B cell (primary cell): ENCODE data around the gene ARHGEF4. TPM values are rescaled to one million over a fixed set of nuclear protein-coding genes. Genes with fewer than 3 reads are reported as not detected.

Source experiments
- ATAC-seq: fragments of 200-7000 bp; cut with Tn5 transposase; one replicate; pipeline ENCODE4 v1.10.0; 2021; ENCODE audit warnings: low read depth, mild to moderate bottlenecking, moderate number of reproducible peaks, moderate library complexity
- CTCF ChIA-PET: fragments of 350-600 bp; sonication (Branson Sonifier 250); formaldehyde crosslinking; loops from one replicate; lab custom pipeline; 2021; ENCODE audit warnings: antibody characterized with exemption, inconsistent platforms; lab: Charles Lee
- POLR2A ChIA-PET: fragments of 350-600 bp; sonication (Branson Sonifier 250); formaldehyde crosslinking; loops from one replicate; lab custom pipeline; 2021; ENCODE audit warnings: antibody characterized with exemption; lab: Charles Lee
- DNase-seq: peaks from one replicate; pipeline ENCODE4 v3.0.0; 2013
- H2AFZ ChIP-seq: 2 replicates; pipeline ENCODE4 v1.6.1; 2012; ENCODE audit warnings: mild to moderate bottlenecking, low read depth, low read length; ENCODE audit not compliant: insufficient read depth, poor library complexity, severe bottlenecking
- H3K27ac ChIP-seq, 2 donors: 1 replicate in 1 of 2; 2 replicates in 1 of 2; pipeline ENCODE4 v1.5.1; 2012 to 2013; ENCODE audit warnings: low read length in 2 of 2, mild to moderate bottlenecking in 2 of 2, moderate library complexity in 1 of 2
- H3K27me3 ChIP-seq, 4 experiments: fragments of 200-600 bp in 1 of 4; sonication (generic) in 1 of 4; replicated peaks in 1 of 4; 1 replicate in 2 of 4; 2 replicates in 2 of 4; pipeline versions ENCODE4 v1.6.1 to v1.7.0; 2013 to 2016; ENCODE audit warnings: low read length in 3 of 4, mild to moderate bottlenecking in 2 of 4, mixed read lengths in 1 of 4, moderate library complexity in 1 of 4; ENCODE audit not compliant: insufficient read depth in 4 of 4, control insufficient read depth in 3 of 4; ENCODE audit errors: control extremely low read depth in 1 of 4
- H3K36me3 ChIP-seq, 2 experiments: replicated peaks in 1 of 2; 1 replicate in 1 of 2; 2 replicates in 1 of 2; pipeline versions ENCODE4 v1.6.1 to v1.7.1; 2013; ENCODE audit warnings: low read length in 1 of 2; ENCODE audit not compliant: insufficient read depth in 2 of 2, control insufficient read depth in 1 of 2; ENCODE audit errors: control extremely low read depth in 1 of 2, extremely low read depth in 1 of 2
- H3K4me1 ChIP-seq, 2 donors: fragments of 200-600 bp in 1 of 2; sonication (generic) in 1 of 2; 1 replicate in 1 of 2; 2 replicates in 1 of 2; pipeline versions ENCODE4 v1.5.1 to v1.6.1; 2013 to 2017; ENCODE audit warnings: low read length in 2 of 2; ENCODE audit not compliant: control insufficient read depth in 2 of 2, insufficient read depth in 2 of 2
- H3K4me2 ChIP-seq: replicated peaks from 2 replicates; pipeline ENCODE3; 2012; ENCODE audit warnings: mild to moderate bottlenecking, low read depth, low read length; ENCODE audit not compliant: poor library complexity, severe bottlenecking
- H3K4me3 ChIP-seq, 5 experiments: fragments of 200-600 bp in 1 of 5; sonication (generic) in 1 of 5; 1 replicate in 3 of 5; 2 replicates in 2 of 5; pipeline versions ENCODE4 v1.5.1 to v1.7.0; 2011 to 2016; ENCODE audit warnings: low read length in 4 of 5, mild to moderate bottlenecking in 4 of 5, low read depth in 2 of 5, control low read depth in 1 of 5, moderate library complexity in 1 of 5; ENCODE audit not compliant: insufficient read depth in 1 of 5; ENCODE audit errors: control extremely low read depth in 1 of 5, extremely low read depth in 1 of 5
- H3K79me2 ChIP-seq: fragments of 200-600 bp; sonication (generic); one replicate; pipeline ENCODE4 v1.6.0; 2016; ENCODE audit warnings: low read length; ENCODE audit not compliant: control insufficient read depth, insufficient read depth
- H3K9ac ChIP-seq: fragments of 200-600 bp; sonication (generic); 2 replicates; pipeline ENCODE4 v1.6.1; 2017; ENCODE audit warnings: mild to moderate bottlenecking, low read length, moderate library complexity
- H3K9me3 ChIP-seq, 3 donors: one replicate each; pipeline versions ENCODE4 v1.6.1 to v1.7.1; 2013; ENCODE audit warnings: low read length in 2 of 3; ENCODE audit not compliant: control insufficient read depth in 2 of 3, insufficient read depth in 1 of 3; ENCODE audit errors: control extremely low read depth in 1 of 3
- H4K20me1 ChIP-seq: 2 replicates; pipeline ENCODE4 v1.6.0; 2012; ENCODE audit warnings: mild to moderate bottlenecking, low read length; ENCODE audit not compliant: insufficient read depth, control insufficient read depth, poor library complexity, severe bottlenecking
- H3K27ac Mint-ChIP-seq: one replicate; pipeline ENCODE4 v1.8.0; 2021; ENCODE audit warnings: mixed read lengths
- H3K27me3 Mint-ChIP-seq: one replicate; pipeline ENCODE4 v1.8.0; 2021; ENCODE audit warnings: mixed read lengths
- H3K4me1 Mint-ChIP-seq: one replicate; pipeline ENCODE4 v1.8.0; 2021; ENCODE audit warnings: mixed read lengths
- H3K4me3 Mint-ChIP-seq: one replicate; pipeline ENCODE4 v1.8.0; 2021; ENCODE audit warnings: mixed read lengths
- H3K9me3 Mint-ChIP-seq: one replicate; pipeline ENCODE4 v1.8.0; 2022; ENCODE audit warnings: mixed read lengths; ENCODE audit not compliant: insufficient read depth
- CTCF ChIP-seq: fragments of 200-600 bp; IDR thresholded peaks from one replicate; pipeline ENCODE4 v1.8.0; 2022; ENCODE audit warnings: antibody characterized with exemption, mild to moderate bottlenecking
- EZH2 ChIP-seq: IDR thresholded peaks from 2 replicates; pipeline ENCODE4 v1.6.1; 2012; ENCODE audit warnings: borderline replicate concordance, low read depth, mild to moderate bottlenecking, moderate library complexity, low read length; ENCODE audit not compliant: insufficient read depth, poor library complexity, severe bottlenecking
- WGBS: methylation state at CpG from one replicate; pipeline ENCODE4 v1.1.5; 2013; ENCODE audit warnings: missing lambda C conversion rate; ENCODE audit not compliant: insufficient coverage; 5-methylcytosine and 5-hydroxymethylcytosine counted together
- intact Hi-C: fragments of 100-400 bp; cut with micrococcal nuclease; formaldehyde crosslinking; loops from one replicate; pipeline ENCODE4 v1.10.0; 2022
- polyA plus RNA-seq: library from polyadenylated mRNA; depleted of rRNA; stranded (reverse); fragments of >200 nt; gene quantifications from 2 replicates; pipeline ENCODE4 v1.2.3, GENCODE V29; 2012
- total RNA-seq, 2 donors: library from RNA; stranded (reverse); fragments of 120-200 nt in 1 of 2; gene quantifications; 1 replicate in 1 of 2; 2 replicates in 1 of 2; pipeline versions ENCODE4 v1.2.3 to v1.2.4, GENCODE V29; 2013 to 2022

The ARHGEF4 gene
- total and polyA plus RNA-seq, 2 donors (not counting 1 experiment from before 2014, with no cell fraction given), result 2.1 TPM; not detected in 1

DNA sequence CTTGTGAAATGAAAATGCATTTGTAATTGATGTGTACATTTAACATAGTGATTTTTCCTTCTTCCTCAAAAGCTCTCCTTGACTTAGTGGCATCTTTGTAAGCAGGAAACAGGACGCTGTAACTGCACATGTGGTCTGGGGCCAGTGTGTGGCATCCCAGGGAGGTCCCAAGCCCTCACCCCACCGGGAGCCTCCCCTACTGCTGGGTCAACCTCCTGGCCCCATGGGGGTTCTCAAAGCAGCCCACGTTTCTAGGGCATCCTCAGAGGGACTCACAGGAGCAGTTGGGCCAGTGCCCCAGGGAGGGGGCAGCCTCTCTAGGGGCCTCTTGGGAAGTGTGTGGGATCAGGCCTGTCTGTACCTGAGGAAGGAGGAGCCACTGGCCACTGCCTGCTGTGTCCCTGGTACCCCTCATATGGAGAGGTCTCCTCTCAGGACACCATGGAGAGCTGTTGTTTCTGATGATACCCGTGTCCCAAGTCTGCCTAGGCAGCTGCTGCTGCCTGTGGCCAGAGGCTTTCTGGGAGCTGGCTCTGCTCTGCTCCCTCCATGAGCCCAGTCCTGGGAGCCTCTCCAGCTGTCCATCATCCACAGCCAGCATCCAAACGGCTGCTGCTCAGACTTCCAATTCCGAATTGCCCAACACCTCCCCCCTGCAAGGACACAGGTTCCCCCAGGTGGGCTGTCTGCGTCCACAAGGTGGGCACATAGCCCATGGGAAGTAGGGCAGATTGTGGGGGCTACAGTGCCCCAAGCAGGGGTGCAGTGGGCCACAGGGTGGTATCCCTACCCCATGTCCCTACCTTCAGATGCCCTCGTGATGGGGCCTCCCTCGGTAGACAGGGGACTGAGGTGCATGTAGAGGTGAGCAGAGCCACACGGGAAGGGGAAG, 13.4 kb downstream of the ARHGEF4 start:
- H3K4me2 ChIP-seq, result no peak overlapping the region
- peaks cover 0 to 3% (median 0%) of the 10 kb centered on the region in 4 experiments for H3K27me3 ChIP-seq
- TF ChIP-seq EZH2 (no peak), CTCF (no peak)
- intact Hi-C loops, result no loop called here
- H3K4me1 Mint-ChIP-seq, result peaks cover 15% of the 10 kb centered on the region
- no peaks in the 10 kb centered on the region for H3K9me3 Mint-ChIP-seq
- no peaks in the 10 kb centered on the region for H3K36me3 ChIP-seq
- H3K27ac ChIP-seq, result no peak overlapping the region
- H3K4me3 ChIP-seq, result no peak overlapping the region
- no peak for ATAC-seq
- peaks cover 0 to 2% (median 0%) of the 10 kb centered on the region in 3 donors for H3K9me3 ChIP-seq
- peaks cover 0 to 14% of the 10 kb centered on the region in 2 donors for H3K4me1 ChIP-seq
- no peak overlapping the region for H3K4me3 Mint-ChIP-seq
- H4K20me1 ChIP-seq, result no peaks in the 10 kb centered on the region
- POLR2A ChIA-PET, result no interaction called here
- 36% methylated on average over 3 of the region's 10 CpGs for WGBS
- H3K9ac ChIP-seq, result no peak overlapping the region
- CTCF ChIA-PET, result interaction anchor here (2.0 kb wide), 1 partner anchor 24 kb away, joined by 5 read pairs; no protein-coding TSS in a partner anchor
- H3K27ac Mint-ChIP-seq, result no peak overlapping the region
- H3K27me3 Mint-ChIP-seq, result peaks cover 10% of the 10 kb centered on the region
- H2AFZ ChIP-seq, result no peak overlapping the region
- no peak for DNase-seq
- H3K79me2 ChIP-seq, result no peaks in the 10 kb centered on the region
